GM23338 (cell line): ENCODE results near the gene RCSD1. TPM values are rescaled to one million over a fixed set of nuclear protein-coding genes. Genes with fewer than 3 reads are reported as not detected.

ENCODE experiments used
- ATAC-seq: fragments of 200-7000 bp; cut with Tn5 transposase; 3 replicates; pipeline ENCODE4 v1.9.1; 2020
- DNase-seq: peaks from one replicate; pipeline ENCODE4 v3.0.0-alpha.2; 2015; ENCODE audit warnings: low spot score
- H2AFZ ChIP-seq: fragments of 200-600 bp; sonication (generic); 2 replicates; pipeline ENCODE4 v1.8.0; 2016; ENCODE audit warnings: antibody characterized with exemption, mild to moderate bottlenecking, moderate library complexity
- H3F3A ChIP-seq: fragments of 200-600 bp; sonication (generic); replicated peaks from 2 replicates; pipeline ENCODE4 v1.8.0; 2017; ENCODE audit warnings: antibody characterized with exemption, mixed run types, low read depth
- H3K27ac ChIP-seq: fragments of 200-600 bp; sonication (generic); 2 replicates; pipeline ENCODE4 v1.6.1; 2016; ENCODE audit warnings: low read depth
- H3K27me3 ChIP-seq: fragments of 200-600 bp; sonication (generic); 2 replicates; pipeline ENCODE4 v1.8.0; 2016; ENCODE audit warnings: mild to moderate bottlenecking, mixed run types, moderate library complexity; ENCODE audit not compliant: insufficient read depth
- H3K36me3 ChIP-seq: fragments of 200-600 bp; sonication (generic); 2 replicates; pipeline ENCODE4 v1.8.0; 2016; ENCODE audit warnings: mild to moderate bottlenecking; ENCODE audit not compliant: insufficient read depth
- H3K4me1 ChIP-seq: fragments of 200-600 bp; sonication (generic); 2 replicates; pipeline ENCODE4 v1.8.0; 2016; ENCODE audit warnings: mild to moderate bottlenecking, moderate library complexity; ENCODE audit not compliant: insufficient read depth
- H3K4me2 ChIP-seq: fragments of 200-600 bp; sonication (generic); 2 replicates; pipeline ENCODE4 v1.7.1; 2017; ENCODE audit warnings: mixed run types
- H3K4me3 ChIP-seq: fragments of 200-600 bp; sonication (generic); 2 replicates; pipeline ENCODE4 v1.6.1; 2016; ENCODE audit warnings: mixed run types
- H3K79me2 ChIP-seq: fragments of 200-600 bp; sonication (generic); replicated peaks from 2 replicates; pipeline ENCODE4 v1.8.0; 2017; ENCODE audit warnings: mild to moderate bottlenecking; ENCODE audit not compliant: insufficient read depth
- H3K9me2 ChIP-seq: fragments of 200-600 bp; sonication (generic); 2 replicates; pipeline ENCODE4 v1.8.0; 2017; ENCODE audit not compliant: insufficient read depth
- H4K20me1 ChIP-seq: fragments of 200-600 bp; sonication (generic); replicated peaks from 2 replicates; pipeline ENCODE4 v1.8.0; 2017; ENCODE audit warnings: mild to moderate bottlenecking; ENCODE audit not compliant: insufficient read depth
- H3K27ac Mint-ChIP-seq: 2 replicates; pipeline ENCODE4 v1.8.0; 2020; ENCODE audit warnings: inconsistent platforms, mild to moderate bottlenecking, moderate library complexity, mixed read lengths
- H3K27me3 Mint-ChIP-seq: 3 replicates; pipeline ENCODE4 v1.8.0; 2022; ENCODE audit warnings: low read depth, mild to moderate bottlenecking, moderate library complexity, mixed read lengths, inconsistent platforms; ENCODE audit not compliant: insufficient read depth, poor library complexity
- H3K36me3 Mint-ChIP-seq: 3 replicates; pipeline ENCODE4 v1.8.0; 2021; ENCODE audit warnings: low read depth, mild to moderate bottlenecking, inconsistent platforms, moderate library complexity, mixed read lengths
- H3K4me1 Mint-ChIP-seq: 3 replicates; pipeline ENCODE4 v1.8.0; 2020; ENCODE audit warnings: mild to moderate bottlenecking, inconsistent platforms, mixed read lengths
- H3K4me3 Mint-ChIP-seq: 3 replicates; pipeline ENCODE4 v1.8.0; 2021; ENCODE audit warnings: moderate library complexity, mild to moderate bottlenecking, inconsistent platforms, mixed read lengths
- H3K9me3 Mint-ChIP-seq: 3 replicates; pipeline ENCODE4 v1.8.0; 2020; ENCODE audit warnings: moderate library complexity, mild to moderate bottlenecking, inconsistent platforms, mixed read lengths
- CREB1 ChIP-seq: fragments of 250-450 bp; sonication (Bioruptor Pico); IDR thresholded peaks from 2 replicates; pipeline ENCODE4 v1.5.0; 2020; ENCODE audit warnings: low read depth, mild to moderate bottlenecking, moderate library complexity
- CTCF ChIP-seq, 2 experiments: fragments of 200-600 bp in 1 of 2; sonication (generic) in 1 of 2; conservative IDR thresholded peaks; 2 replicates each; pipeline versions ENCODE4 v1.5.1 to v1.6.1; 2016 to 2017; ENCODE audit warnings: antibody characterized with exemption in 2 of 2, low read depth in 2 of 2, mild to moderate bottlenecking in 2 of 2, moderate library complexity in 1 of 2
- ETS1 ChIP-seq: IDR thresholded peaks from 2 replicates; pipeline ENCODE4 v1.6.1; 2016; ENCODE audit warnings: antibody characterized with exemption
- EZH2 ChIP-seq: fragments of 200-600 bp; sonication (generic); IDR thresholded peaks from one replicate; pipeline ENCODE4 v1.8.0; 2017; ENCODE audit warnings: antibody characterized with exemption, mild to moderate bottlenecking, low read depth; ENCODE audit not compliant: unreplicated experiment
- EZH2phosphoT487 ChIP-seq: fragments of 200-600 bp; sonication (generic); IDR thresholded peaks from one replicate; pipeline ENCODE4 v1.8.1; 2018; ENCODE audit warnings: antibody characterized with exemption; ENCODE audit not compliant: unreplicated experiment
- JUNB ChIP-seq: IDR thresholded peaks from one replicate; pipeline ENCODE4 v1.6.1; 2016; ENCODE audit warnings: antibody characterized with exemption; ENCODE audit not compliant: unreplicated experiment
- NANOG ChIP-seq: IDR thresholded peaks from 2 replicates; pipeline ENCODE4 v1.6.1; 2016; ENCODE audit warnings: antibody characterized with exemption, borderline replicate concordance
- POLR2AphosphoS5 ChIP-seq: IDR thresholded peaks from 2 replicates; pipeline ENCODE4 v1.6.1; 2016; ENCODE audit warnings: antibody characterized with exemption, low read depth
- REST ChIP-seq: IDR thresholded peaks from one replicate; pipeline ENCODE4 v1.6.1; 2018; ENCODE audit warnings: antibody characterized with exemption; ENCODE audit not compliant: unreplicated experiment
- STAT1 ChIP-seq: IDR thresholded peaks from one replicate; pipeline ENCODE4 v1.6.1; 2016; ENCODE audit warnings: antibody characterized with exemption; ENCODE audit not compliant: unreplicated experiment
- ZNF331 ChIP-seq: fragments of 250-450 bp; sonication (Bioruptor Pico); IDR thresholded peaks from 2 replicates; pipeline ENCODE4 v1.5.0; 2020; ENCODE audit warnings: low read depth, mild to moderate bottlenecking, moderate library complexity
- ZNF462 ChIP-seq: fragments of 250-450 bp; sonication (Bioruptor Pico); IDR thresholded peaks from 2 replicates; pipeline ENCODE4 v1.5.0; 2020; ENCODE audit warnings: mild to moderate bottlenecking, moderate library complexity
- polyA plus RNA-seq: library from polyadenylated mRNA; unstranded; fragments of >200 nt; fragmentation: Nextera tagmentation; extraction: Ambion mirVana; gene quantifications from 2 replicates; pipeline ENCODE4 v1.2.1, GENCODE V29; 2016
- total RNA-seq: library from RNA; depleted of rRNA; stranded (reverse); fragments of >200 nt; shearing (Covaris generic); gene quantifications from 2 replicates; pipeline ENCODE4 v1.2.3, GENCODE V29; 2014

RCSD1 gene
- total and polyA plus RNA-seq, 2 experiments from 2014 or later = 0.18 to 0.73 TPM

- TF ChIP-seq ETS1 (no peak), JUNB (no peak), ZNF331 (CRISPR knock-in tag) (no peak)
Observed at GRCh38 chr1:167678838-167679237, 48.8 kb downstream of the RCSD1 start (continued).

GRCh38 chr1:167679714-167680113 lies 49.7 kb downstream of the RCSD1 start:
- H3K36me3 Mint-ChIP-seq = no peaks in the 10 kb centered on the region
- H3K4me1 ChIP-seq = peaks cover 10% of the 10 kb centered on the region
- H3K27me3 ChIP-seq = no peaks in the 10 kb centered on the region
- no peak overlapping the region for H3K4me2 ChIP-seq
- no peaks in the 10 kb centered on the region for H3K36me3 ChIP-seq
- H3K79me2 ChIP-seq = no peaks in the 10 kb centered on the region
- H3K4me1 Mint-ChIP-seq = peaks cover 14% of the 10 kb centered on the region
- no peaks in the 10 kb centered on the region for H3K9me2 ChIP-seq
- no peak for ATAC-seq
- H4K20me1 ChIP-seq = no peaks in the 10 kb centered on the region
- no peak overlapping the region for H3K4me3 Mint-ChIP-seq
- no peak overlapping the region for H3K4me3 ChIP-seq
- H3F3A ChIP-seq = no peaks in the 10 kb centered on the region
- peaks cover 8% of the 10 kb centered on the region for H3K27me3 Mint-ChIP-seq
- H3K27ac Mint-ChIP-seq = no peak overlapping the region
- no peak overlapping the region for H3K27ac ChIP-seq
- no peak for DNase-seq
- H2AFZ ChIP-seq = no peak overlapping the region
- no peaks in the 10 kb centered on the region for H3K9me3 Mint-ChIP-seq
- no peak for TF ChIP-seq EZH2phosphoT487
- TF ChIP-seq JUNB = no peak
- no peak for TF ChIP-seq CTCF (conservative IDR thresholded peaks at IDR 0.05; ENCODE audit: low read depth in 2 of 2)
- no peak for TF ChIP-seq STAT1
- TF ChIP-seq REST = no peak
- no peak for TF ChIP-seq NANOG
- TF ChIP-seq ETS1 = no peak
- TF ChIP-seq ZNF462 (CRISPR knock-in tag) = no peak
- no peak for TF ChIP-seq EZH2
- TF ChIP-seq ZNF331 (CRISPR knock-in tag) = no peak
- TF ChIP-seq POLR2AphosphoS5 = no peak
- no peak for TF ChIP-seq CREB1 (CRISPR knock-in tag)
